Amniotic stem cell (primary cell): ENCODE results near the gene ARHGEF3.

ENCODE experiments used
- DNase-seq: peaks from one replicate; lab custom pipeline; 2025; lab: John Stamatoyannopoulos, UW

Gene ARHGEF3

GRCh38 chr3:56681984-56682461 lies 119.7 kb downstream of the ARHGEF3 start:
- DNase-seq: no peak

- no peak for DNase-seq
These were observed 121.6 kb downstream of the ARHGEF3 start for GRCh38 chr3:56680054-56680580.
